ENCODE results near the gene SMYD3. TPM values are rescaled to one million over a fixed set of nuclear protein-coding genes. Genes with fewer than 3 reads are reported as not detected.

Gene SMYD3
- total and polyA plus RNA-seq, 2 of the 13 experiments (the other 11 are each of a cell fraction or from before 2014, with no cell fraction given): 27.7 to 35.8 TPM

- peak; percentile 53; the same call in 1 of the 2 replicates for TF ChIP-seq HNF1A (IDR thresholded peaks at IDR 0.05; ENCODE audit: low read depth)
- no peak; the same call in 1 of the 2 replicates for TF ChIP-seq HNF1A (CRISPR knock-in tag; IDR thresholded peaks at IDR 0.05; ENCODE audit: borderline replicate concordance)
- TF ChIP-seq NBN (conservative IDR thresholded peaks at IDR 0.05): no peak
- no peak for TF ChIP-seq HDAC6 (IDR thresholded peaks at IDR 0.05; ENCODE audit: low read depth, low read length)
- TF ChIP-seq PATZ1 (CRISPR knock-in tag; IDR thresholded peaks at IDR 0.05): no peak
- TF ChIP-seq ZNF232 (CRISPR knock-in tag; IDR thresholded peaks at IDR 0.05; ENCODE audit: borderline replicate concordance): no peak
- TF ChIP-seq SRSF4 (IDR thresholded peaks at IDR 0.05; ENCODE audit: low read depth, low read length, poor library complexity, severe bottlenecking): no peak
- no peak for TF ChIP-seq LRRFIP1 (CRISPR knock-in tag; conservative IDR thresholded peaks at IDR 0.05)
- 0 out of 2 replicates have a peak, but pooled peaks have one; percentile 15 for TF ChIP-seq ZNF644 (CRISPR knock-in tag; IDR thresholded peaks at IDR 0.05; ENCODE audit: low read depth)
- TF ChIP-seq ZNF3 (CRISPR knock-in tag; IDR thresholded peaks at IDR 0.05): no peak
- peak; percentile 35; the same call in 1 of the 2 replicates for TF ChIP-seq ZNF574 (CRISPR knock-in tag; IDR thresholded peaks at IDR 0.05)
- TF ChIP-seq GFI1 (CRISPR knock-in tag; IDR thresholded peaks at IDR 0.05; ENCODE audit: borderline replicate concordance): no peak
- TF ChIP-seq MTA1 (CRISPR knock-in tag; IDR thresholded peaks at IDR 0.05; ENCODE audit: borderline replicate concordance): no peak
- no peak for TF ChIP-seq MTF1 (CRISPR knock-in tag; IDR thresholded peaks at IDR 0.05)
- no peak for TF ChIP-seq MTF2 (CRISPR knock-in tag; IDR thresholded peaks at IDR 0.05; ENCODE audit: borderline replicate concordance)
- TF ChIP-seq ZNF503 (CRISPR knock-in tag; IDR thresholded peaks at IDR 0.05): peak; percentile 48; the same call in 1 of the 2 replicates
Measured at GRCh38 chr1:245810789-245811337, 696.2 kb downstream of the SMYD3 start (continued).
